Pancreas (tissue), 10 donors: ENCODE data around the gene TCTA. TPM values are rescaled to one million over a fixed set of nuclear protein-coding genes. Genes with fewer than 3 reads are reported as not detected.

Experiments used
- ATAC-seq, 4 donors: fragments of 200-7000 bp; cut with Tn5 transposase; one replicate each; pipeline versions ENCODE4 v1.8.0 to v1.9.1; 2020; ENCODE audit warnings: mild to moderate bottlenecking in 4 of 4, moderate library complexity in 4 of 4
- DNase-seq, 6 donors: peaks; one replicate each; pipeline ENCODE4 v3.0.0-alpha.2; 2020
- FAIRE-seq: peaks from 2 replicates; lab custom pipeline; 2012; peaks lifted over from hg19 to GRCh38; lab: Jason Lieb, UNC
- H3K27ac ChIP-seq, 4 donors: fragments of 200-600 bp; sonication (generic); 1 replicate in 3 of 4; 2 replicates in 1 of 4; pipeline versions ENCODE4 v1.5.0 to v1.8.0; 2020
- H3K27me3 ChIP-seq, 4 donors: fragments of 200-600 bp; one replicate each; pipeline ENCODE4 v1.8.0; 2021
- H3K36me3 ChIP-seq, 3 donors: fragments of 200-600 bp; sonication (generic) in 1 of 3; one replicate each; pipeline versions ENCODE4 v1.5.0 to v1.8.0; 2020 to 2021
- H3K4me1 ChIP-seq, 3 donors: fragments of 200-600 bp; one replicate each; pipeline ENCODE4 v1.8.0; 2021
- H3K4me3 ChIP-seq, 4 donors: fragments of 200-600 bp; sonication (generic) in 2 of 4; one replicate each; pipeline versions ENCODE4 v1.5.0 to v1.8.0; 2020 to 2021
- H3K9me3 ChIP-seq, 4 donors: fragments of 200-600 bp; one replicate each; pipeline ENCODE4 v1.8.0; 2021
- WGBS, 2 donors: extraction: QIAGEN DNeasy Blood & Tissue Kit; methylation state at CpG; one replicate each; pipeline ENCODE4 v1.1.7; 2013; 5-methylcytosine and 5-hydroxymethylcytosine counted together
- intact Hi-C, 3 donors: fragments of 100-400 bp; cut with DNase I; formaldehyde crosslinking; loops; one replicate each; pipeline versions ENCODE4 v1.11.1 to v1.14.2; 2022
- polyA plus RNA-seq, 2 donors: library from polyadenylated mRNA; stranded (reverse); fragments of 200-250 nt; gene quantifications; one replicate each; pipeline ENCODE4 v1.2.3, GENCODE V29; 2013
- total RNA-seq, 6 donors: library from RNA; stranded (reverse); fragmentation: NEBNext Ultra II Directional in 4 of 6; extraction: Animal tissue kit (Norgen Biotek cat#: 25700) in 4 of 6; gene quantifications; one replicate each; pipeline versions ENCODE4 v1.2.1 to v1.2.4, GENCODE V29; 2021 to 2023
- TF ChIP-seq, protein P1 (sequence below), 4 donors: fragments of 200-600 bp; sonication (generic) in 3 of 4; IDR thresholded peaks; one replicate each; pipeline versions ENCODE4 v1.5.0 to v1.8.0; 2021; ENCODE audit warnings: antibody characterized with exemption in 4 of 4
- donor health status: healthy with polysubstance abuse.
- donor health status: DM: no; HTN: no; CAD: no; lungs with moderate emphysema.
- donor health status: DM: no; HTN: no; CAD: no.
- donor health status: control.
- donor health status: control.
- donor health status: Bipolar disorder and iron deficiency.
- donor health status: DM: yes; HTN: yes; CAD: no.
- donor health status: DM: no; HTN: no; CAD: no.
- donor health status: DM: no; HTN: no; CAD: no.
- donor health status: DM: yes; HTN: yes; CAD: no.

The TCTA gene
- total and polyA plus RNA-seq, 8 donors, result 8.5 to 33.1 (median 13.9) TPM

DNA sequence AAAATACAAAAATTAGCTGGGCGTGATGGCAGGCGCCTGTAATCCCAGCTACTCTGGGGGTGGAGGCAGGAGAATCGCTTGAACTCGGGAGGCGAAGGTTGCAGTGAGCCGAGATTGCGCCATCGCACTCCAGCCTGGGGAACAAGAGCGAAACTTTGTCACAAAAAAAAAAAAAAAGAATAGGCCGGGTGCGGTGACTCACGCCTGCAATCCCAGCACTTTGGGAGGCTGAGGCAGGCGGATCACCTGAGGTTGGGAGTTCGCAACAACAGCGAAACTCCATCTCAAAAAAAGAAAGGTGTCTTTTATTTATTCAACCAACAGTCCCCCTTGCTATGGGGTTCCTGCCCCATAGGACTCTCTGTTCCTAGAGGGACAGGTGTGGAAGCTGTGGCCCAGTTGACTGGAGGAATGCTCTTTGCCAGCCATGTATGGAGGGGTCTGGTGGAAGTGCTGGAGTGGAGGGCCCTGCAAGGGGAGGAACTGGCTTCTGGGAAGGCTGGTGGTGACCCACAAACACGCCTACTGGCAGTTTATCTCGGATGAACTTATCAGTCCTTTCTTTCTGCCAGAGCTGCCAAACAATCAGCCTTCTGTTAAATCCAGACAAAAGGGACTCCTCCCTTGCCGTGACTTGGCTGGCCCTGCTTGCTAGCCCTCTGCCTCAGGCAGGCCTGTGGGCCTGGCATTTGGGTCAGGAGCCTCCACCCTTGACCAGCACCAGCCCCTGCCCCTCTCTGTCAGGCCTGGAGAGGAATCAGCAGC, 53.2 kb downstream of the TCTA start:
- ATAC-seq (peak in 1 of 4 donors; percentile 10), FAIRE-seq (no peak), DNase-seq (peak in 5 of 6 donors; percentile 48 to 70 (median 61))
- H3K27ac ChIP-seq, result peak overlapping the region; percentile 46 to 84 (median 71)
- H3K36me3 ChIP-seq, result no peaks in the 10 kb centered on the region
- WGBS, 2 donors, result 73 to 75% methylated on average over 16 to 18 of the region's 18 CpGs
- no peak overlapping the region for H3K4me3 ChIP-seq
- intact Hi-C loops, result no loop called here
- no peaks in the 10 kb centered on the region for H3K9me3 ChIP-seq
- H3K4me1 ChIP-seq, result peaks cover 36 to 63% (median 56%) of the 10 kb centered on the region in 3 donors
- TF ChIP-seq, protein P1, sequence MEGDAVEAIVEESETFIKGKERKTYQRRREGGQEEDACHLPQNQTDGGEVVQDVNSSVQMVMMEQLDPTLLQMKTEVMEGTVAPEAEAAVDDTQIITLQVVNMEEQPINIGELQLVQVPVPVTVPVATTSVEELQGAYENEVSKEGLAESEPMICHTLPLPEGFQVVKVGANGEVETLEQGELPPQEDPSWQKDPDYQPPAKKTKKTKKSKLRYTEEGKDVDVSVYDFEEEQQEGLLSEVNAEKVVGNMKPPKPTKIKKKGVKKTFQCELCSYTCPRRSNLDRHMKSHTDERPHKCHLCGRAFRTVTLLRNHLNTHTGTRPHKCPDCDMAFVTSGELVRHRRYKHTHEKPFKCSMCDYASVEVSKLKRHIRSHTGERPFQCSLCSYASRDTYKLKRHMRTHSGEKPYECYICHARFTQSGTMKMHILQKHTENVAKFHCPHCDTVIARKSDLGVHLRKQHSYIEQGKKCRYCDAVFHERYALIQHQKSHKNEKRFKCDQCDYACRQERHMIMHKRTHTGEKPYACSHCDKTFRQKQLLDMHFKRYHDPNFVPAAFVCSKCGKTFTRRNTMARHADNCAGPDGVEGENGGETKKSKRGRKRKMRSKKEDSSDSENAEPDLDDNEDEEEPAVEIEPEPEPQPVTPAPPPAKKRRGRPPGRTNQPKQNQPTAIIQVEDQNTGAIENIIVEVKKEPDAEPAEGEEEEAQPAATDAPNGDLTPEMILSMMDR (IDR thresholded peaks at IDR 0.05), result no peak
- no peaks in the 10 kb centered on the region for H3K27me3 ChIP-seq

Other genes starting within 250 kb of the TCTA start
- 10 to 100 TPM in 1 of 6 donors, 1 to 10 TPM in 5; 5.9 to 11.0 (median 8.3) TPM for gene CCDC71, start 246.1 kb upstream of the TCTA start, total RNA-seq
- gene CCDC71, start 246.1 kb upstream of the TCTA start, polyA plus RNA-seq, result 10 to 100 TPM in 1 of 2 donors, 1 to 10 TPM in 1; 7.6 to 10.2 TPM
- gene KLHDC8B, start 240.8 kb upstream of the TCTA start, total RNA-seq, result 10 to 100 TPM in 3 of 6 donors, 1 to 10 TPM in 3; 5.5 to 13.7 (median 10.0) TPM
- 10 to 100 TPM; 11.8 to 19.1 TPM for gene KLHDC8B, start 240.8 kb upstream of the TCTA start, polyA plus RNA-seq
- 1 to 10 TPM in 4 of 6 donors, under 1 TPM in 2; 0.83 to 2.6 (median 1.5) TPM for gene C3orf62, start 135.2 kb upstream of the TCTA start, total RNA-seq
- 1 to 10 TPM; 4.4 to 7.2 TPM for gene C3orf62, start 135.2 kb upstream of the TCTA start, polyA plus RNA-seq
- 10 to 100 TPM; 17.7 to 37.1 (median 22.1) TPM for gene USP4, start 72.4 kb upstream of the TCTA start, total RNA-seq
- gene USP4, start 72.4 kb upstream of the TCTA start, polyA plus RNA-seq, result 10 to 100 TPM; 26.8 to 35.0 TPM
- gene GPX1, start 54.1 kb upstream of the TCTA start, total RNA-seq, result 100 to 1,000 TPM in 1 of 6 donors, 10 to 100 TPM in 5; 30.8 to 157 (median 66.6) TPM
- gene GPX1, start 54.1 kb upstream of the TCTA start, polyA plus RNA-seq, result 100 to 1,000 TPM; 114 to 121 TPM
- gene RHOA, start 447 bp upstream of the TCTA start, total RNA-seq, result 100 to 1,000 TPM; 124 to 209 (median 145) TPM
- gene RHOA, start 447 bp upstream of the TCTA start, polyA plus RNA-seq, result 100 to 1,000 TPM in 1 of 2 donors, 10 to 100 TPM in 1; 77.8 to 143 TPM
- gene AMT, start 10.1 kb downstream of the TCTA start, total RNA-seq, result 10 to 100 TPM in 5 of 6 donors, 1 to 10 TPM in 1; 9.2 to 21.5 (median 12.8) TPM
- gene AMT, start 10.1 kb downstream of the TCTA start, polyA plus RNA-seq, result 10 to 100 TPM; 31.4 to 43.5 TPM
- gene NICN1, start 16.9 kb downstream of the TCTA start, total RNA-seq, result 10 to 100 TPM in 1 of 6 donors, 1 to 10 TPM in 5; 5.3 to 12.6 (median 6.9) TPM
- 1 to 10 TPM; 9.8 to 9.9 TPM for gene NICN1, start 16.9 kb downstream of the TCTA start, polyA plus RNA-seq
- gene DAG1, start 57.8 kb downstream of the TCTA start, total RNA-seq, result 100 to 1,000 TPM in 1 of 6 donors, 10 to 100 TPM in 5; 60.8 to 108 (median 71.6) TPM
- 10 to 100 TPM; 15.5 to 19.9 TPM for gene DAG1, start 57.8 kb downstream of the TCTA start, polyA plus RNA-seq
- gene BSN, start 142.1 kb downstream of the TCTA start, total RNA-seq, result 1 to 10 TPM in 3 of 6 donors, under 1 TPM in 3; 0.56 to 1.2 (median 0.85) TPM
- 1 to 10 TPM in 1 of 2 donors, under 1 TPM in 1; 0.89 to 1.6 TPM for gene BSN, start 142.1 kb downstream of the TCTA start, polyA plus RNA-seq